Peyer's patch (tissue), 4 donors: Measurements from ENCODE around the gene MTCL1. TPM values are rescaled to one million over a fixed set of nuclear protein-coding genes. Genes with fewer than 3 reads are reported as not detected.
A peak's percentile ranks its signal among the peaks of the same experiment; 100 is the strongest.

ENCODE experiments used
- DNase-seq, 3 donors: peaks; one replicate each; pipeline ENCODE4 v3.0.0-alpha.2; 2017 to 2019
- H3K27ac ChIP-seq, 4 donors: fragments of 200-600 bp; sonication (generic); one replicate each; pipeline ENCODE4 v1.5.1; 2016 to 2019
- H3K27me3 ChIP-seq, 2 donors: fragments of 200-600 bp; sonication (generic); one replicate each; pipeline ENCODE4 v1.5.1; 2019
- H3K36me3 ChIP-seq, 3 donors: fragments of 200-600 bp; sonication (generic); one replicate each; pipeline ENCODE4 v1.5.1; 2016 to 2019
- H3K4me1 ChIP-seq, 4 donors: fragments of 200-600 bp; sonication (generic); one replicate each; pipeline ENCODE4 v1.5.1; 2016 to 2019
- H3K4me3 ChIP-seq, 4 donors: fragments of 200-600 bp; sonication (generic); 1 replicate in 3 of 4; 2 replicates in 1 of 4; pipeline ENCODE4 v1.5.1; 2016 to 2019; ENCODE audit warnings: mild to moderate bottlenecking in 1 of 4
- H3K9me3 ChIP-seq, 4 donors: fragments of 200-600 bp; sonication (generic); one replicate each; pipeline ENCODE4 v1.5.1; 2016 to 2019; ENCODE audit warnings: mild to moderate bottlenecking in 1 of 4
- POLR2A ChIP-seq, 2 donors: fragments of 450-650 bp; IDR thresholded peaks; one replicate each; pipeline ENCODE4 v1.5.1; 2017; ENCODE audit warnings: antibody characterized with exemption in 2 of 2, mild to moderate bottlenecking in 2 of 2, moderate library complexity in 2 of 2
- total RNA-seq, 4 donors: library from RNA; depleted of rRNA; stranded (reverse); fragments of >200 nt; gene quantifications; one replicate each; pipeline ENCODE4 v1.1.0, GENCODE V29; 2016
- TF ChIP-seq, protein P1 (sequence below), 6 experiments: fragments of 450-650 bp in 4 of 6; fragments of 200-600 bp in 2 of 6; sonication (generic) in 1 of 6; IDR thresholded peaks; one replicate each; pipeline ENCODE4 v1.5.1; 2017 to 2019; ENCODE audit warnings: antibody characterized with exemption in 6 of 6, mild to moderate bottlenecking in 3 of 6, moderate library complexity in 1 of 6

MTCL1 gene
- total RNA-seq, 4 donors from 2014 or later = 4.2 to 27.2 (median 6.3) TPM

DNA sequence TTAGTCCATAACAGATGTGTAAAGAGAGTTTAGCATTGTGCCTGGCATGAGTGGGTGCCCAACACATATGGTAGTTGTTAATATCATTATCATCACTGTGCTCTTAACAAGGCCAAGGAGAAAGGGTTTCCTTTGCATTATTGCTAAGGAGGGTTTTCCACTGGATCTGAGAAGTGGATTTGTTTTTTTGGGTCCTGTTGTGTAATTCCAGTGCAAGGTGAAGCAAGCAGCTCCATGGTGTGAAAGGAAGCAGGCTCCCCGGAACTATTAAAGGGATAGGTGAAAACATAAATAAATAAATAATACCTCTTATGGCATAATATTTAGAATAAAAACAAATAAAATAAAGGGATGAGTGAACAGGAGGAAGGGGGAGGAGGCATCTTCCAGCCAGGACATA is 65.3 kb downstream of the MTCL1 start:
- Histone ChIP-seq H3K4me3 (no peak overlapping the region), H3K27me3 (no peaks in the 10 kb centered on the region), H3K4me1 (no peaks in the 10 kb centered on the region), H3K27ac (no peak overlapping the region), H3K36me3 (no peaks in the 10 kb centered on the region), H3K9me3 (no peaks in the 10 kb centered on the region)
- DNase-seq = no peak
- TF ChIP-seq POLR2A (IDR thresholded peaks at IDR 0.05) = no peak
- TF ChIP-seq, protein P1, sequence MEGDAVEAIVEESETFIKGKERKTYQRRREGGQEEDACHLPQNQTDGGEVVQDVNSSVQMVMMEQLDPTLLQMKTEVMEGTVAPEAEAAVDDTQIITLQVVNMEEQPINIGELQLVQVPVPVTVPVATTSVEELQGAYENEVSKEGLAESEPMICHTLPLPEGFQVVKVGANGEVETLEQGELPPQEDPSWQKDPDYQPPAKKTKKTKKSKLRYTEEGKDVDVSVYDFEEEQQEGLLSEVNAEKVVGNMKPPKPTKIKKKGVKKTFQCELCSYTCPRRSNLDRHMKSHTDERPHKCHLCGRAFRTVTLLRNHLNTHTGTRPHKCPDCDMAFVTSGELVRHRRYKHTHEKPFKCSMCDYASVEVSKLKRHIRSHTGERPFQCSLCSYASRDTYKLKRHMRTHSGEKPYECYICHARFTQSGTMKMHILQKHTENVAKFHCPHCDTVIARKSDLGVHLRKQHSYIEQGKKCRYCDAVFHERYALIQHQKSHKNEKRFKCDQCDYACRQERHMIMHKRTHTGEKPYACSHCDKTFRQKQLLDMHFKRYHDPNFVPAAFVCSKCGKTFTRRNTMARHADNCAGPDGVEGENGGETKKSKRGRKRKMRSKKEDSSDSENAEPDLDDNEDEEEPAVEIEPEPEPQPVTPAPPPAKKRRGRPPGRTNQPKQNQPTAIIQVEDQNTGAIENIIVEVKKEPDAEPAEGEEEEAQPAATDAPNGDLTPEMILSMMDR (IDR thresholded peaks at IDR 0.05) = no peak

DNA sequence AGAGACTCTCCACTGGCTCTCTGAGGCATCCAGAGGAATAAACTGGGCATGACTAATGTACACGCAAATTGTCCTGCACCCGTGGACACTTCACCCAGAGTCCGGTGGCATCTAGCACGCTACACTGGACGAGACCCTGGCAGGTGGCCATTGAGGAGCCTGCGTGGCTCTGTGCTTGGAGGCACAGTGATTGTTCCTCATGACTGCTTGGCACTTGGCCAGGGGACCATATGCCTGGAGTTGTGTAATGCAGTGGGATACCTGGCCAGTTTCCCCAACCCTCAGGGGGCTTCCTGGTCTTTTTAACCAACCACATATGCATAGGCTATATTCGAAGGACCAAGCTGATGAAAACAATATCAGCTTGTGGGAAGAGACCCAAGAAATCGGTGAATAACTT is 66.6 kb downstream of the MTCL1 start:
- Histone ChIP-seq H3K36me3 (no peaks in the 10 kb centered on the region), H3K9me3 (no peaks in the 10 kb centered on the region), H3K4me1 (no peaks in the 10 kb centered on the region), H3K27ac (no peak overlapping the region), H3K4me3 (no peak overlapping the region), H3K27me3 (no peaks in the 10 kb centered on the region)
- no peak for TF ChIP-seq POLR2A (IDR thresholded peaks at IDR 0.05)
- TF ChIP-seq, protein P1 (IDR thresholded peaks at IDR 0.05) = no peak
- peak in 1 of 3 donors; percentile 48 for DNase-seq

- Histone ChIP-seq H3K27ac (peak overlapping the region in 1 of 4 donors; percentile 61), H3K27me3 (no peaks in the 10 kb centered on the region), H3K4me3 (no peak overlapping the region), H3K9me3 (no peaks in the 10 kb centered on the region), H3K36me3 (no peaks in the 10 kb centered on the region), H3K4me1 (no peaks in the 10 kb centered on the region)
- no peak for TF ChIP-seq POLR2A (IDR thresholded peaks at IDR 0.05)
- TF ChIP-seq, protein P1 (IDR thresholded peaks at IDR 0.05) = no peak
- DNase-seq = peak in 1 of 3 donors; percentile 25
These were observed 68.6 kb downstream of the MTCL1 start for GRCh38 chr18:8773980-8774379.

GRCh38 chr18:8776013-8776943 is 70.9 kb downstream of the MTCL1 start:
- Histone ChIP-seq H3K27ac (no peak overlapping the region), H3K36me3 (no peaks in the 10 kb centered on the region), H3K9me3 (no peaks in the 10 kb centered on the region), H3K4me3 (no peak overlapping the region), H3K4me1 (no peaks in the 10 kb centered on the region), H3K27me3 (no peaks in the 10 kb centered on the region)
- peak in 1 of 3 donors; percentile 23 for DNase-seq
- TF ChIP-seq, protein P1 (IDR thresholded peaks at IDR 0.05) = no peak
- TF ChIP-seq POLR2A (IDR thresholded peaks at IDR 0.05) = no peak

DNA sequence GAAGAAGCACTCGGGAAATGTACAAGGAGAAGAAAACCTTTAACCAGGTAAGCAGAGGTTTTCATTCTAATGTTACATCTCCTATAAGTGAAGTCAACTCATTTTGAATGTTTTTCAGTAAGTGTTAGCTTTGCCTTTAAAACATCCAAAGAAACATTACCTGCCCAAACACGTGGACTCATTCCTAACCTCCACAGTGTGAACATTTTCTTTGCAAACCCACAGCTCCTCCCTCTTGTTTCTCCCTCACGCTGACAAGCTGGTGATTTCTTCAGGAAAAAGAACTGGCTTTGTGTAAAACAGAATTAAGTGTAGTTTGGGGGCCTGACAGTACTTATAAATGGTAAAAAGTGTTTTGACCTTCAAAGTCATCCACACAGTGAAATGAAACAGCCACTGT is 72.5 kb downstream of the MTCL1 start:
- H3K4me1 ChIP-seq = no peaks in the 10 kb centered on the region
- no peak overlapping the region for H3K27ac ChIP-seq
- no peaks in the 10 kb centered on the region for H3K36me3 ChIP-seq
- no peak overlapping the region for H3K4me3 ChIP-seq
- H3K9me3 ChIP-seq = no peaks in the 10 kb centered on the region
- no peaks in the 10 kb centered on the region for H3K27me3 ChIP-seq
- TF ChIP-seq, protein P1 (IDR thresholded peaks at IDR 0.05) = no peak
- no peak for DNase-seq
